ENCODE data around the gene MYO5B. TPM values are rescaled to one million over a fixed set of nuclear protein-coding genes. Genes with fewer than 3 reads are reported as not detected.

Gene MYO5B
- total RNA-seq, 2 donors from 2014 or later: 128 to 139 TPM

GRCh38 chr18:49922228-49922627 is 272.7 kb downstream of the MYO5B start:
- intact Hi-C loops (cut with DNase I, micrococcal nuclease): no loop called here

GRCh38 chr18:49921318-49921985 is 273.5 kb downstream of the MYO5B start:
- intact Hi-C loops (cut with DNase I, micrococcal nuclease): no loop called here
- ATAC-seq (no peak), DNase-seq (no peak)

More at GRCh38 chr18:49922228-49922627, 272.7 kb downstream of the MYO5B start:
- no peak for ATAC-seq
- DNase-seq: no peak

GRCh38 chr18:49920731-49921130 is 274.2 kb downstream of the MYO5B start:
- DNase-seq (no peak), ATAC-seq (no peak)
- intact Hi-C loops (cut with DNase I, micrococcal nuclease): no loop called here

GRCh38 chr18:49917742-49918141 is 277.2 kb downstream of the MYO5B start:
- ATAC-seq (peak; percentile 64), DNase-seq (no peak)
- intact Hi-C loops (cut with DNase I, micrococcal nuclease): no loop called here

GRCh38 chr18:49915352-49915751 is 279.6 kb downstream of the MYO5B start:
- DNase-seq (no peak), ATAC-seq (peak; percentile 74)
- intact Hi-C loops (cut with DNase I, micrococcal nuclease): no loop called here

GRCh38 chr18:49913221-49913620 is 281.7 kb downstream of the MYO5B start:
- DNase-seq (no peak), ATAC-seq (no peak)
- intact Hi-C loops (cut with DNase I, micrococcal nuclease): no loop called here

GRCh38 chr18:49911427-49911826 is 283.5 kb downstream of the MYO5B start:
- ATAC-seq (no peak), DNase-seq (no peak)
- intact Hi-C loops (cut with DNase I, micrococcal nuclease): no loop called here

GRCh38 chr18:49910986-49911385 is 284.0 kb downstream of the MYO5B start:
- intact Hi-C loops (cut with DNase I, micrococcal nuclease): no loop called here

GRCh38 chr18:49910019-49910418 is 284.9 kb downstream of the MYO5B start:
- ATAC-seq: no peak
- DNase-seq: no peak
- intact Hi-C loops (cut with DNase I, micrococcal nuclease): no loop called here

More at GRCh38 chr18:49910986-49911385, 284.0 kb downstream of the MYO5B start:
- ATAC-seq: no peak
- DNase-seq: no peak

- no peak for ATAC-seq
- intact Hi-C loops (cut with DNase I, micrococcal nuclease): no loop called here
- DNase-seq: no peak
Measured at GRCh38 chr18:49907346-49907929, 287.5 kb downstream of the MYO5B start.

- DNase-seq (no peak), ATAC-seq (no peak)
- intact Hi-C loops (cut with DNase I, micrococcal nuclease): no loop called here
Measured at GRCh38 chr18:49905771-49906170, 289.2 kb downstream of the MYO5B start.

- intact Hi-C loops (cut with DNase I, micrococcal nuclease): no loop called here
- ATAC-seq (no peak), DNase-seq (no peak)
Measured at GRCh38 chr18:49904871-49905555, 289.9 kb downstream of the MYO5B start.

GRCh38 chr18:49901862-49902340 is 293.0 kb downstream of the MYO5B start:
- no peak for ATAC-seq
- DNase-seq: no peak
- intact Hi-C loops (cut with DNase I, micrococcal nuclease): no loop called here

GRCh38 chr18:49899657-49900330 is 295.2 kb downstream of the MYO5B start:
- intact Hi-C loops (cut with DNase I, micrococcal nuclease): no loop called here
- ATAC-seq: peak; percentile 52
- DNase-seq: no peak

GRCh38 chr18:49898421-49898820 is 296.5 kb downstream of the MYO5B start:
- intact Hi-C loops (cut with DNase I, micrococcal nuclease): no loop called here
- peak in 1 of 2 donors; percentile 68 for DNase-seq
- ATAC-seq: peak; percentile 38

GRCh38 chr18:49894517-49895226 is 300.3 kb downstream of the MYO5B start:
- intact Hi-C loops (cut with DNase I, micrococcal nuclease): no loop called here
- no peak for ATAC-seq
- no peak for DNase-seq

- no peak for ATAC-seq
- intact Hi-C loops (cut with DNase I, micrococcal nuclease): no loop called here
- no peak for DNase-seq
Measured at GRCh38 chr18:49893036-49893435, 301.9 kb downstream of the MYO5B start.

GRCh38 chr18:49892148-49892924 is 302.6 kb downstream of the MYO5B start:
- intact Hi-C loops (cut with DNase I, micrococcal nuclease): no loop called here
- ATAC-seq: no peak

More at GRCh38 chr18:49892148-49892924, 302.6 kb downstream of the MYO5B start:
- DNase-seq: no peak

Data from left colon (tissue), 2 donors.